ENCODE data around the gene NEURL2.

Gene NEURL2

GRCh38 chr20:45919542-45920399, 28.8 kb upstream of the NEURL2 start:
- Histone ChIP-seq H3K4me1 (ENCODE audit: control insufficient read depth, insufficient read depth, low read depth, low read length) (peaks cover 21% of the 10 kb centered on the region), H2AFZ (ENCODE audit: low read depth, low read length) (no peak overlapping the region), H3K4me2 (ENCODE audit: low read length, poor library complexity, severe bottlenecking) (no peak overlapping the region), H2AK5ac (ENCODE audit: low read length, severe bottlenecking) (no peak overlapping the region), H3K9ac (ENCODE audit: low read length) (peak overlapping the region; percentile 74), H3K79me1 (replicated peaks; ENCODE audit: low read length, poor library complexity, severe bottlenecking) (no peaks in the 10 kb centered on the region), H2BK5ac (ENCODE audit: low read depth, low read length, poor library complexity, severe bottlenecking) (no peak overlapping the region), H3K27me3 (ENCODE audit: control insufficient read depth in 1 of 2, insufficient read depth in 1 of 2, low read length in 2 of 2) (no peaks in the 10 kb centered on the region), H2BK120ac (ENCODE audit: low read depth, low read length) (peak overlapping the region; percentile 27), H2BK12ac (ENCODE audit: low read length in 2 of 2) (peak overlapping the region; percentile 1 to 37), H4K91ac (ENCODE audit: low read length) (no peak overlapping the region), H3K14ac (ENCODE audit: low read length in 2 of 2) (peak overlapping the region in 1 of 2 experiments; percentile 58), H3K4ac (ENCODE audit: low read depth in 1 of 2, low read length in 2 of 2) (no peak overlapping the region), H4K8ac (ENCODE audit: low read length) (peak overlapping the region; percentile 2), H3K9me3 (ENCODE audit: control insufficient read depth, low read length) (no peaks in the 10 kb centered on the region), H3K27ac (ENCODE audit: low read length, poor library complexity, severe bottlenecking) (peak overlapping the region; percentile 55), H3K4me3 (ENCODE audit: insufficient read depth in 1 of 2, low read depth in 1 of 2, low read length in 2 of 2) (no peak overlapping the region), H3K36me3 (ENCODE audit: control insufficient read depth in 1 of 2, insufficient read depth in 2 of 2, low read depth in 1 of 2, low read length in 2 of 2) (no peaks in the 10 kb centered on the region), H3K18ac (ENCODE audit: low read depth in 1 of 2, low read length in 2 of 2) (no peak overlapping the region), H3K23ac (ENCODE audit: low read length in 2 of 2) (no peak overlapping the region), H2BK15ac (ENCODE audit: low read depth, poor library complexity, severe bottlenecking) (no peak overlapping the region)
- 74% methylated on average over 10 of the region's 11 CpGs for WGBS
- DNase-seq: peak; percentile 45

DNA sequence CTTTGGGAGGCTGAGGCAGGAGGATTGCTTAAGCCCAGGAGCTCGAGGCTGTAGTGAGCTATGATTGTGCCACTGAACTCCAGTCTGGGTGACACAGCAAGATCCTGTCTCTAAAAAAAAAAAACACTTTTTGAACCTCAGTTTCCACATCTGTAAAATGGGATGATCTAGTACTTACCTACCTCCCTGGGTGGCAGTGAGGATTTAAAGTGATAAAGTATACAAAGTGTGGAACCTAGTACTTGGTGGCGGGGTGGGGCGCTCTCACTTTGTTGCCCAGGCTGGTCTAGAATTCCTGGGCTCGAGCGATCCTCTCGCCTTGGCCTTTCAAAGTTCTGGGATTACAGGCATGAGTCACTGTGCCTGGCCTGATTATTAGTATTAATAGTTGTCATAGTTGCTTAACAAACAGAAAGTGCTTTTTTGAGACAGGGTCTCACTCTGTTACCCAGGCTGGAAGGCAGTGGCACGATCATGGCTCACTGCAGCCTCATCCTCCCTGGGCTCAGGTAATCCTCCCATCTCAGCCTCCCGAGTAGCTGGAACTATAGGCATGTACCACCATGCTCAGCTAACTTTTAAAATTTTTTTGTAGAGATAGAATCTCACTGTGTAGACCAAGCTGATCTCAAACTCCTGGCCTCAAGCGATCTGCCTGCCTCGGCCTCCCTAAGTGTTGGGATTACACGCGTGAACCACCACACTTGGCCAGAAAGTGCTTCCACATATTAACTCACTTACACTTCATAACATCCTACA, 27.9 kb upstream of the NEURL2 start:
- Histone ChIP-seq H3K9me3 (ENCODE audit: control insufficient read depth, low read length) (no peaks in the 10 kb centered on the region), H2BK15ac (ENCODE audit: low read depth, poor library complexity, severe bottlenecking) (no peak overlapping the region), H3K14ac (ENCODE audit: low read length in 2 of 2) (no peak overlapping the region), H2AK5ac (ENCODE audit: low read length, severe bottlenecking) (no peak overlapping the region), H3K4me1 (ENCODE audit: control insufficient read depth, insufficient read depth, low read depth, low read length) (peaks cover 16% of the 10 kb centered on the region), H3K27ac (ENCODE audit: low read length, poor library complexity, severe bottlenecking) (no peak overlapping the region), H3K4me3 (ENCODE audit: insufficient read depth in 1 of 2, low read depth in 1 of 2, low read length in 2 of 2) (no peak overlapping the region), H2AFZ (ENCODE audit: low read depth, low read length) (no peak overlapping the region), H4K8ac (ENCODE audit: low read length) (peak overlapping the region; percentile 84), H3K9ac (ENCODE audit: low read length) (peak overlapping the region; percentile 74), H3K4ac (ENCODE audit: low read depth in 1 of 2, low read length in 2 of 2) (no peak overlapping the region), H2BK12ac (ENCODE audit: low read length in 2 of 2) (peak overlapping the region in 1 of 2 experiments; percentile 23), H2BK5ac (ENCODE audit: low read depth, low read length, poor library complexity, severe bottlenecking) (no peak overlapping the region), H3K4me2 (ENCODE audit: low read length, poor library complexity, severe bottlenecking) (no peak overlapping the region), H3K23ac (ENCODE audit: low read length in 2 of 2) (no peak overlapping the region), H3K79me1 (replicated peaks; ENCODE audit: low read length, poor library complexity, severe bottlenecking) (no peaks in the 10 kb centered on the region), H2BK120ac (ENCODE audit: low read depth, low read length) (no peak overlapping the region), H3K18ac (ENCODE audit: low read depth in 1 of 2, low read length in 2 of 2) (no peak overlapping the region), H3K27me3 (ENCODE audit: control insufficient read depth in 1 of 2, insufficient read depth in 1 of 2, low read length in 2 of 2) (no peaks in the 10 kb centered on the region), H3K36me3 (ENCODE audit: control insufficient read depth in 1 of 2, insufficient read depth in 2 of 2, low read depth in 1 of 2, low read length in 2 of 2) (no peaks in the 10 kb centered on the region), H4K91ac (ENCODE audit: low read length) (no peak overlapping the region)
- WGBS: 90% methylated on average over 12 of the region's 12 CpGs
- peak; percentile 42 for DNase-seq

GRCh38 chr20:45918182-45918737, 27.3 kb upstream of the NEURL2 start:
- no peak overlapping the region for H3K4me2 ChIP-seq (ENCODE audit: low read length, poor library complexity, severe bottlenecking)
- no peak overlapping the region for H3K14ac ChIP-seq (ENCODE audit: low read length in 2 of 2)
- no peak overlapping the region for H3K23ac ChIP-seq (ENCODE audit: low read length in 2 of 2)
- peak overlapping the region in 1 of 2 experiments; percentile 4 for H3K4ac ChIP-seq (ENCODE audit: low read depth in 1 of 2, low read length in 2 of 2)
- peak overlapping the region; percentile 84 for H4K8ac ChIP-seq (ENCODE audit: low read length)
- no peaks in the 10 kb centered on the region for H3K27me3 ChIP-seq (ENCODE audit: control insufficient read depth in 1 of 2, insufficient read depth in 1 of 2, low read length in 2 of 2)
- H3K4me3 ChIP-seq (ENCODE audit: insufficient read depth in 1 of 2, low read depth in 1 of 2, low read length in 2 of 2): no peak overlapping the region
- peaks cover 15% of the 10 kb centered on the region for H3K4me1 ChIP-seq (ENCODE audit: control insufficient read depth, insufficient read depth, low read depth, low read length)
- no peak overlapping the region for H2BK15ac ChIP-seq (ENCODE audit: low read depth, poor library complexity, severe bottlenecking)
- peak overlapping the region; percentile 78 for H4K91ac ChIP-seq (ENCODE audit: low read length)
- no peaks in the 10 kb centered on the region for H3K36me3 ChIP-seq (ENCODE audit: control insufficient read depth in 1 of 2, insufficient read depth in 2 of 2, low read depth in 1 of 2, low read length in 2 of 2)
- peak overlapping the region; percentile 74 for H3K9ac ChIP-seq (ENCODE audit: low read length)
- peak; percentile 83 for DNase-seq
- H2BK12ac ChIP-seq (ENCODE audit: low read length in 2 of 2): peak overlapping the region in 1 of 2 experiments; percentile 23
- WGBS: 61% methylated on average over 5 of the region's 5 CpGs
- peak overlapping the region; percentile 87 for H2BK120ac ChIP-seq (ENCODE audit: low read depth, low read length)
- peak overlapping the region; percentile 66 to 77 for H3K18ac ChIP-seq (ENCODE audit: low read depth in 1 of 2, low read length in 2 of 2)
- H2AK5ac ChIP-seq (ENCODE audit: low read length, severe bottlenecking): peak overlapping the region; percentile 75
- no peaks in the 10 kb centered on the region for H3K9me3 ChIP-seq (ENCODE audit: control insufficient read depth, low read length)
- no peaks in the 10 kb centered on the region for H3K79me1 ChIP-seq (replicated peaks; ENCODE audit: low read length, poor library complexity, severe bottlenecking)
- H2AFZ ChIP-seq (ENCODE audit: low read depth, low read length): peak overlapping the region; percentile 15
- H3K27ac ChIP-seq (ENCODE audit: low read length, poor library complexity, severe bottlenecking): no peak overlapping the region
- H2BK5ac ChIP-seq (ENCODE audit: low read depth, low read length, poor library complexity, severe bottlenecking): no peak overlapping the region

- peak overlapping the region; percentile 44 to 80 for H3K4ac ChIP-seq (ENCODE audit: low read depth in 1 of 2, low read length in 2 of 2)
- WGBS: 73% methylated on average over 4 of the region's 5 CpGs
Observed at GRCh38 chr20:45917790-45918141, 26.8 kb upstream of the NEURL2 start.

More at GRCh38 chr20:45917790-45918141, 26.8 kb upstream of the NEURL2 start:
- Histone ChIP-seq H2AK5ac (ENCODE audit: low read length, severe bottlenecking) (peak overlapping the region; percentile 40), H3K4me2 (ENCODE audit: low read length, poor library complexity, severe bottlenecking) (no peak overlapping the region), H3K14ac (ENCODE audit: low read length in 2 of 2) (peak overlapping the region in 1 of 2 experiments; percentile 74), H4K91ac (ENCODE audit: low read length) (no peak overlapping the region), H2BK15ac (ENCODE audit: low read depth, poor library complexity, severe bottlenecking) (no peak overlapping the region), H2BK5ac (ENCODE audit: low read depth, low read length, poor library complexity, severe bottlenecking) (no peak overlapping the region), H3K4me1 (ENCODE audit: control insufficient read depth, insufficient read depth, low read depth, low read length) (peaks cover 15% of the 10 kb centered on the region), H4K8ac (ENCODE audit: low read length) (peak overlapping the region; percentile 8), H3K9me3 (ENCODE audit: control insufficient read depth, low read length) (no peaks in the 10 kb centered on the region), H2BK120ac (ENCODE audit: low read depth, low read length) (no peak overlapping the region), H3K23ac (ENCODE audit: low read length in 2 of 2) (no peak overlapping the region), H2AFZ (ENCODE audit: low read depth, low read length) (peak overlapping the region; percentile 73), H3K4me3 (ENCODE audit: insufficient read depth in 1 of 2, low read depth in 1 of 2, low read length in 2 of 2) (no peak overlapping the region), H3K79me1 (replicated peaks; ENCODE audit: low read length, poor library complexity, severe bottlenecking) (no peaks in the 10 kb centered on the region), H3K27me3 (ENCODE audit: control insufficient read depth in 1 of 2, insufficient read depth in 1 of 2, low read length in 2 of 2) (no peaks in the 10 kb centered on the region), H2BK12ac (ENCODE audit: low read length in 2 of 2) (peak overlapping the region in 1 of 2 experiments; percentile 83), H3K27ac (ENCODE audit: low read length, poor library complexity, severe bottlenecking) (no peak overlapping the region), H3K18ac (ENCODE audit: low read depth in 1 of 2, low read length in 2 of 2) (peak overlapping the region; percentile 0 to 79), H3K36me3 (ENCODE audit: control insufficient read depth in 1 of 2, insufficient read depth in 2 of 2, low read depth in 1 of 2, low read length in 2 of 2) (no peaks in the 10 kb centered on the region), H3K9ac (ENCODE audit: low read length) (no peak overlapping the region)
- DNase-seq: peak; percentile 30
